ENCODE results near the gene SGTA. TPM values are rescaled to one million over a fixed set of nuclear protein-coding genes. Genes with fewer than 3 reads are reported as not detected.
A peak's percentile ranks its signal among the peaks of the same experiment; 100 is the strongest.

SGTA gene
- total and polyA plus RNA-seq, 9 of the 15 experiments (the other 6 are each of a cell fraction or from before 2014, with no cell fraction given): 1.4 to 110 (median 49.9) TPM

DNA sequence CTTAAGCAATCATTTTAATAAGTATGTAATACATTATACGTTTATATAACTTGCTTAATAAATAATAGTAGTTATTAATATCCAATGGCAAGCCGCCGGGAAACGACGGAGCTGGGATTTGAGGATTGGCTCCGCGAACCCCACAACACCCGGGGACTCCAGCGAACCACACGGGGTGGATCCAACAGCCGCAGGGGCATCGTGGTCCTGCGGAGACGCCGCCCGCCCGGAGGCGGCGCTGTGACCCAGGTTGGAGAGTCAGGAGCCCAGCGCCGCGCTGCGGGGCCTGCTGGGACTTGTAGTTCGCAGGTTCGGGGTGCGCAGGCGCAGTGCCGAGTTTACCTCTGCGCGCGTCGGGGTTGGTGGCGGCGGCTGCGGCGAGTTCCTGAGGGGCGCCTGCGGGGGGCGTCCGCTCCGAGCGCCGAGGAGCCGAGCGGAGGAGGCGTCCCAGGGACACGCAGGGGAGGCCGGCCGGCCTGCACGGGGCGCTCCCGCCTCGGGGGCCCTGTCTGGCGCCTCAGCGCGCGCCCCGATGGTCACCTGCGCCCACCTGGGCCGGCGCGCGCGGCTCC lies 36.6 kb upstream of the SGTA start, which contains the start of gene ZNF554 (continued):
- TF ChIP-seq, protein P1, sequence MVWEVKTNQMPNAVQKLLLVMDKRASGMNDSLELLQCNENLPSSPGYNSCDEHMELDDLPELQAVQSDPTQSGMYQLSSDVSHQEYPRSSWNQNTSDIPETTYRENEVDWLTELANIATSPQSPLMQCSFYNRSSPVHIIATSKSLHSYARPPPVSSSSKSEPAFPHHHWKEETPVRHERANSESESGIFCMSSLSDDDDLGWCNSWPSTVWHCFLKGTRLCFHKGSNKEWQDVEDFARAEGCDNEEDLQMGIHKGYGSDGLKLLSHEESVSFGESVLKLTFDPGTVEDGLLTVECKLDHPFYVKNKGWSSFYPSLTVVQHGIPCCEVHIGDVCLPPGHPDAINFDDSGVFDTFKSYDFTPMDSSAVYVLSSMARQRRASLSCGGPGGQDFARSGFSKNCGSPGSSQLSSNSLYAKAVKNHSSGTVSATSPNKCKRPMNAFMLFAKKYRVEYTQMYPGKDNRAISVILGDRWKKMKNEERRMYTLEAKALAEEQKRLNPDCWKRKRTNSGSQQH (CRISPR knock-in tag; IDR thresholded peaks at IDR 0.05): no peak
- TF ChIP-seq TBP (optimal IDR thresholded peaks at IDR 0.05; ENCODE audit: low read depth, low read length) (peak; percentile 60), ARHGAP35 (IDR thresholded peaks at IDR 0.05; ENCODE audit: partially characterized antibody) (no peak), CHD2 (IDR thresholded peaks at IDR 0.05; ENCODE audit: low read depth, low read length) (no peak), ETV5 (CRISPR knock-in tag; IDR thresholded peaks at IDR 0.05; ENCODE audit: low read depth) (no peak), CXXC5 (CRISPR knock-in tag; IDR thresholded peaks at IDR 0.05) (peak; percentile 96), RBM39 (optimal IDR thresholded peaks at IDR 0.05; ENCODE audit: low read depth, low read length) (no peak), RBM15 (IDR thresholded peaks at IDR 0.05; ENCODE audit: insufficient read depth, low read length) (no peak), ILF3 (IDR thresholded peaks at IDR 0.05; ENCODE audit: borderline replicate concordance) (peak; percentile 70; the same call in 1 of the 2 replicates), FIP1L1 (IDR thresholded peaks at IDR 0.05; ENCODE audit: low read depth, low read length, poor library complexity, severe bottlenecking) (peak; percentile 92), LCOR (CRISPR knock-in tag; IDR thresholded peaks at IDR 0.05) (peak; percentile 82), POLR2H (tag; IDR thresholded peaks at IDR 0.05; ENCODE audit: low read depth) (no peak), JUN (IDR thresholded peaks at IDR 0.05; ENCODE audit: borderline replicate concordance, low read depth, low read length) (0 out of 2 replicates have a peak, but pooled peaks have one; percentile 63), JUN (CRISPR knock-in tag; IDR thresholded peaks at IDR 0.05; ENCODE audit: borderline replicate concordance) (no peak), MECOM (CRISPR knock-in tag; IDR thresholded peaks at IDR 0.05) (no peak), KDM1A (IDR thresholded peaks at IDR 0.05) (no peak), ZNF311 (CRISPR knock-in tag; IDR thresholded peaks at IDR 0.05) (no peak)
- TF ChIP-seq, protein P2, sequence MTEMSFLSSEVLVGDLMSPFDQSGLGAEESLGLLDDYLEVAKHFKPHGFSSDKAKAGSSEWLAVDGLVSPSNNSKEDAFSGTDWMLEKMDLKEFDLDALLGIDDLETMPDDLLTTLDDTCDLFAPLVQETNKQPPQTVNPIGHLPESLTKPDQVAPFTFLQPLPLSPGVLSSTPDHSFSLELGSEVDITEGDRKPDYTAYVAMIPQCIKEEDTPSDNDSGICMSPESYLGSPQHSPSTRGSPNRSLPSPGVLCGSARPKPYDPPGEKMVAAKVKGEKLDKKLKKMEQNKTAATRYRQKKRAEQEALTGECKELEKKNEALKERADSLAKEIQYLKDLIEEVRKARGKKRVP (CRISPR knock-in tag; IDR thresholded peaks at IDR 0.05): 0 out of 2 replicates have a peak, but pooled peaks have one; percentile 15
- TF ChIP-seq, protein P3, sequence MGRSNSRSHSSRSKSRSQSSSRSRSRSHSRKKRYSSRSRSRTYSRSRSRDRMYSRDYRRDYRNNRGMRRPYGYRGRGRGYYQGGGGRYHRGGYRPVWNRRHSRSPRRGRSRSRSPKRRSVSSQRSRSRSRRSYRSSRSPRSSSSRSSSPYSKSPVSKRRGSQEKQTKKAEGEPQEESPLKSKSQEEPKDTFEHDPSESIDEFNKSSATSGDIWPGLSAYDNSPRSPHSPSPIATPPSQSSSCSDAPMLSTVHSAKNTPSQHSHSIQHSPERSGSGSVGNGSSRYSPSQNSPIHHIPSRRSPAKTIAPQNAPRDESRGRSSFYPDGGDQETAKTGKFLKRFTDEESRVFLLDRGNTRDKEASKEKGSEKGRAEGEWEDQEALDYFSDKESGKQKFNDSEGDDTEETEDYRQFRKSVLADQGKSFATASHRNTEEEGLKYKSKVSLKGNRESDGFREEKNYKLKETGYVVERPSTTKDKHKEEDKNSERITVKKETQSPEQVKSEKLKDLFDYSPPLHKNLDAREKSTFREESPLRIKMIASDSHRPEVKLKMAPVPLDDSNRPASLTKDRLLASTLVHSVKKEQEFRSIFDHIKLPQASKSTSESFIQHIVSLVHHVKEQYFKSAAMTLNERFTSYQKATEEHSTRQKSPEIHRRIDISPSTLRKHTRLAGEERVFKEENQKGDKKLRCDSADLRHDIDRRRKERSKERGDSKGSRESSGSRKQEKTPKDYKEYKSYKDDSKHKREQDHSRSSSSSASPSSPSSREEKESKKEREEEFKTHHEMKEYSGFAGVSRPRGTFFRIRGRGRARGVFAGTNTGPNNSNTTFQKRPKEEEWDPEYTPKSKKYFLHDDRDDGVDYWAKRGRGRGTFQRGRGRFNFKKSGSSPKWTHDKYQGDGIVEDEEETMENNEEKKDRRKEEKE (IDR thresholded peaks at IDR 0.05; ENCODE audit: borderline replicate concordance in 1 of 2, control insufficient read depth in 1 of 2, low read depth in 2 of 2, low read length in 1 of 2): peak in 1 of 2 experiments; percentile 94; a peak in 2 of 4 replicates
- TF ChIP-seq, protein P4, sequence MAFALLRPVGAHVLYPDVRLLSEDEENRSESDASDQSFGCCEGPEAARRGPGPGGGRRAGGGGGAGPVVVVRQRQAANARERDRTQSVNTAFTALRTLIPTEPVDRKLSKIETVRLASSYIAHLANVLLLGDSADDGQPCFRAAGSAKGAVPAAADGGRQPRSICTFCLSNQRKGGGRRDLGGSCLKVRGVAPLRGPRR (CRISPR knock-in tag; IDR thresholded peaks at IDR 0.05): no peak
- TF ChIP-seq, protein P5, sequence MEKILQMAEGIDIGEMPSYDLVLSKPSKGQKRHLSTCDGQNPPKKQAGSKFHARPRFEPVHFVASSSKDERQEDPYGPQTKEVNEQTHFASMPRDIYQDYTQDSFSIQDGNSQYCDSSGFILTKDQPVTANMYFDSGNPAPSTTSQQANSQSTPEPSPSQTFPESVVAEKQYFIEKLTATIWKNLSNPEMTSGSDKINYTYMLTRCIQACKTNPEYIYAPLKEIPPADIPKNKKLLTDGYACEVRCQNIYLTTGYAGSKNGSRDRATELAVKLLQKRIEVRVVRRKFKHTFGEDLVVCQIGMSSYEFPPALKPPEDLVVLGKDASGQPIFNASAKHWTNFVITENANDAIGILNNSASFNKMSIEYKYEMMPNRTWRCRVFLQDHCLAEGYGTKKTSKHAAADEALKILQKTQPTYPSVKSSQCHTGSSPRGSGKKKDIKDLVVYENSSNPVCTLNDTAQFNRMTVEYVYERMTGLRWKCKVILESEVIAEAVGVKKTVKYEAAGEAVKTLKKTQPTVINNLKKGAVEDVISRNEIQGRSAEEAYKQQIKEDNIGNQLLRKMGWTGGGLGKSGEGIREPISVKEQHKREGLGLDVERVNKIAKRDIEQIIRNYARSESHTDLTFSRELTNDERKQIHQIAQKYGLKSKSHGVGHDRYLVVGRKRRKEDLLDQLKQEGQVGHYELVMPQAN (IDR thresholded peaks at IDR 0.05; ENCODE audit: borderline replicate concordance): no peak

Measured in K562 (cell line).